Epithelial cell of proximal tubule (primary cell): ENCODE results near the gene METTL1. TPM values are rescaled to one million over a fixed set of nuclear protein-coding genes. Genes with fewer than 3 reads are reported as not detected.

ENCODE experiments used
- DNase-seq: peaks from one replicate; pipeline ENCODE4 v3.0.0-alpha.2; 2011; ENCODE audit warnings: low read depth
- H3K4me3 ChIP-seq: 2 replicates; pipeline ENCODE4 v1.5.1; 2011; ENCODE audit warnings: low read depth, mild to moderate bottlenecking, low read length
- CTCF ChIP-seq: conservative IDR thresholded peaks from 2 replicates; pipeline ENCODE4 v1.5.1; 2012; ENCODE audit warnings: low read depth, mild to moderate bottlenecking, low read length
- total RNA-seq: library from RNA; depleted of rRNA; stranded (reverse); fragments of >200 nt; gene quantifications from 2 replicates; pipeline ENCODE4 v1.2.3, GENCODE V29; 2015

The METTL1 gene
- total RNA-seq, 1 donor from 2014 or later = 27.3 TPM

- TF ChIP-seq CTCF = no peak
- no peak overlapping the region for H3K4me3 ChIP-seq
- DNase-seq = no peak
Measured at GRCh38 chr12:57719777-57720605, 51.9 kb downstream of the METTL1 start.

GRCh38 chr12:57718641-57719528 is 53.0 kb downstream of the METTL1 start:
- H3K4me3 ChIP-seq = no peak overlapping the region
- no peak for TF ChIP-seq CTCF
- no peak for DNase-seq

Other genes starting within 250 kb of the METTL1 start
- 3.5 and 6.3 TPM in 2 replicates for gene MBD6, start 249.3 kb downstream of the METTL1 start, total RNA-seq
- gene DCTN2, start 224.9 kb downstream of the METTL1 start, total RNA-seq = 140 and 202 TPM in 2 replicates
- 0.46 and 0.51 TPM in 2 replicates for gene KIF5A, start 222.1 kb downstream of the METTL1 start, total RNA-seq
- 34.2 and 46.6 TPM in 2 replicates for gene PIP4K2C, start 180.9 kb downstream of the METTL1 start, total RNA-seq
- 8.0 and 8.1 TPM in 2 replicates for gene DTX3, start 167.3 kb downstream of the METTL1 start, total RNA-seq
- gene ARHGEF25, start 160.7 kb downstream of the METTL1 start, total RNA-seq = 1.3 and 6.2 TPM in 2 replicates
- 0.14 and 0.69 TPM in 2 replicates for gene B4GALNT1, start 138.9 kb downstream of the METTL1 start, total RNA-seq
- 92.7 and 101 TPM in 2 replicates for gene OS9, start 78.0 kb downstream of the METTL1 start, total RNA-seq
- under 0.01 TPM in 1 of 2 replicates, not detected in the other for gene AGAP2, start 33.4 kb downstream of the METTL1 start, total RNA-seq
- 31.6 and 40.4 TPM in 2 replicates for gene TSPAN31, start 27.1 kb downstream of the METTL1 start, total RNA-seq
- 178 and 363 TPM in 2 replicates for gene CDK4, start 19.8 kb downstream of the METTL1 start, total RNA-seq
- 4.5 and 4.7 TPM in 2 replicates for gene MARCHF9, start 17.0 kb downstream of the METTL1 start, total RNA-seq
- 0.87 and 3.6 TPM in 2 replicates for gene CYP27B1, start 5.0 kb downstream of the METTL1 start, total RNA-seq
- gene EEF1AKMT3, start 509 bp upstream of the METTL1 start, total RNA-seq = 4.2 and 11.2 TPM in 2 replicates
- 30.6 and 42.8 TPM in 2 replicates for gene TSFM, start 10.7 kb upstream of the METTL1 start, total RNA-seq
- gene AVIL, start 46.6 kb upstream of the METTL1 start, total RNA-seq = 0.07 TPM in 1 of 2 replicates, not detected in the other
- 44.7 and 53.1 TPM in 2 replicates for gene CTDSP2, start 74.6 kb upstream of the METTL1 start, total RNA-seq
- gene ATP23, start 169.5 kb upstream of the METTL1 start, total RNA-seq = 8.4 and 19.2 TPM in 2 replicates